CD4-positive, alpha-beta T cell (primary cell): Measurements from ENCODE around the gene SFMBT2. TPM values are rescaled to one million over a fixed set of nuclear protein-coding genes. Genes with fewer than 3 reads are reported as not detected.

Experiments
- ATAC-seq: fragments of 200-7000 bp; cut with Tn5 transposase; one replicate; pipeline ENCODE4 v1.10.0; 2022; ENCODE audit warnings: mild to moderate bottlenecking; ENCODE audit not compliant: poor library complexity
- CTCF ChIA-PET: fragments of 350-600 bp; sonication (Branson Sonifier 250); formaldehyde crosslinking; loops from one replicate; lab custom pipeline; 2021; ENCODE audit warnings: antibody characterized with exemption, inconsistent platforms; lab: Charles Lee
- POLR2A ChIA-PET: fragments of 350-600 bp; sonication (Branson Sonifier 250); formaldehyde crosslinking; loops from one replicate; lab custom pipeline; 2021; ENCODE audit warnings: antibody characterized with exemption, inconsistent platforms; lab: Charles Lee
- DNase-seq, 14 experiments: peaks; one replicate each; pipeline ENCODE4 v3.0.0-alpha.2; 2013 to 2020; ENCODE audit warnings: mixed read lengths in 2 of 14
- H3K27ac ChIP-seq, 2 donors: one replicate each; pipeline versions ENCODE4 v1.5.1 to v1.7.0; 2013; ENCODE audit warnings: low read length in 2 of 2, low read depth in 1 of 2, mild to moderate bottlenecking in 1 of 2
- H3K27me3 ChIP-seq, 2 experiments: 1 replicate in 1 of 2; 2 replicates in 1 of 2; pipeline versions ENCODE4 v1.6.1 to v1.7.0; 2013; ENCODE audit warnings: low read length in 2 of 2, control low read depth in 1 of 2, mild to moderate bottlenecking in 1 of 2, moderate library complexity in 1 of 2; ENCODE audit not compliant: insufficient read depth in 2 of 2, control insufficient read depth in 1 of 2
- H3K36me3 ChIP-seq: one replicate; pipeline ENCODE4 v1.6.1; 2013; ENCODE audit warnings: low read length, control low read depth; ENCODE audit not compliant: insufficient read depth
- H3K4me1 ChIP-seq: one replicate; pipeline ENCODE4 v1.6.1; 2013; ENCODE audit warnings: low read length, control low read depth; ENCODE audit not compliant: insufficient read depth
- H3K4me3 ChIP-seq: one replicate; pipeline ENCODE4 v1.5.1; 2013; ENCODE audit warnings: mild to moderate bottlenecking, low read length, moderate library complexity
- H3K9me3 ChIP-seq, 2 experiments: 1 replicate in 1 of 2; 2 replicates in 1 of 2; pipeline versions ENCODE4 v1.6.1 to v1.7.0; 2013; ENCODE audit warnings: low read length in 2 of 2, mild to moderate bottlenecking in 2 of 2, control low read depth in 1 of 2, moderate library complexity in 1 of 2; ENCODE audit not compliant: control insufficient read depth in 1 of 2, insufficient read depth in 1 of 2
- H3K27ac Mint-ChIP-seq: one replicate; pipeline ENCODE4 v1.8.0; 2020; ENCODE audit warnings: mixed read lengths
- H3K27me3 Mint-ChIP-seq: one replicate; pipeline ENCODE4 v1.8.0; 2021; ENCODE audit warnings: mixed read lengths
- H3K36me3 Mint-ChIP-seq: one replicate; pipeline ENCODE4 v1.8.0; 2021; ENCODE audit warnings: low read depth, mixed read lengths
- H3K4me1 Mint-ChIP-seq: one replicate; pipeline ENCODE4 v1.8.0; 2021; ENCODE audit warnings: low read depth, mixed read lengths
- H3K4me3 Mint-ChIP-seq: one replicate; pipeline ENCODE4 v1.8.0; 2020; ENCODE audit warnings: mild to moderate bottlenecking, mixed read lengths
- H3K9me3 Mint-ChIP-seq: one replicate; pipeline ENCODE4 v1.8.0; 2020; ENCODE audit warnings: mixed read lengths
- CTCF ChIP-seq: fragments of 200-600 bp; IDR thresholded peaks from one replicate; pipeline ENCODE4 v1.8.0; 2022; ENCODE audit warnings: antibody characterized with exemption, mild to moderate bottlenecking
- intact Hi-C, 2 experiments: fragments of 100-400 bp; cut with DNase I in 1 of 2; cut with micrococcal nuclease in 1 of 2; formaldehyde crosslinking; loops; one replicate each; pipeline versions ENCODE4 v1.15.1 to v1.9.0; 2023 to 2025; cut with DNase I, micrococcal nuclease
- total RNA-seq, 174 experiments: library from RNA in 2 of 174; stranded (reverse) in 2 of 174; gene quantifications; one replicate each; pipeline ENCODE4 v1.2.3 and lab custom pipeline; 2021 to 2026

SFMBT2 gene
- total RNA-seq, 2 experiments from 2014 or later = 41.0 to 42.0 TPM

GRCh38 chr10:7282457-7282856, 128.4 kb downstream of the SFMBT2 start:
- intact Hi-C loops = no loop called here
- Histone ChIP-seq H3K4me3 (no peak overlapping the region), H3K27me3 (no peaks in the 10 kb centered on the region), H3K4me1 (peaks cover 2% of the 10 kb centered on the region), H3K9me3 (no peaks in the 10 kb centered on the region), H3K36me3 (peaks cover 16% of the 10 kb centered on the region), H3K27ac (no peak overlapping the region)
- Mint-ChIP-seq H3K27me3 (no peaks in the 10 kb centered on the region), H3K9me3 (no peaks in the 10 kb centered on the region), H3K4me3 (no peak overlapping the region), H3K4me1 (peaks cover 51% of the 10 kb centered on the region), H3K27ac (no peak overlapping the region), H3K36me3 (peaks cover 74% of the 10 kb centered on the region)
- ChIA-PET POLR2A (no interaction called here), CTCF (no interaction called here)
- DNase-seq (no peak), ATAC-seq (no peak)
- TF ChIP-seq CTCF = no peak

GRCh38 chr10:7281429-7281828, 129.4 kb downstream of the SFMBT2 start:
- peaks cover 16% of the 10 kb centered on the region for H3K36me3 ChIP-seq
- Mint-ChIP-seq H3K36me3 (peaks cover 79% of the 10 kb centered on the region), H3K27ac (no peak overlapping the region), H3K4me1 (peaks cover 53% of the 10 kb centered on the region), H3K27me3 (no peaks in the 10 kb centered on the region), H3K4me3 (no peak overlapping the region), H3K9me3 (no peaks in the 10 kb centered on the region)
- ATAC-seq = no peak
- no peaks in the 10 kb centered on the region for H3K9me3 ChIP-seq
- no peak for TF ChIP-seq CTCF
- H3K4me1 ChIP-seq = no peaks in the 10 kb centered on the region
- intact Hi-C loops = no loop called here
- ChIA-PET CTCF (no interaction called here), POLR2A (no interaction called here)
- no peaks in the 10 kb centered on the region for H3K27me3 ChIP-seq
- no peak for DNase-seq
- H3K27ac ChIP-seq = no peak overlapping the region
- no peak overlapping the region for H3K4me3 ChIP-seq

GRCh38 chr10:7279303-7279702, 131.5 kb downstream of the SFMBT2 start:
- Histone ChIP-seq H3K36me3 (peaks cover 27% of the 10 kb centered on the region), H3K4me3 (no peak overlapping the region), H3K27ac (no peak overlapping the region), H3K4me1 (peaks cover 3% of the 10 kb centered on the region), H3K9me3 (no peaks in the 10 kb centered on the region), H3K27me3 (no peaks in the 10 kb centered on the region)
- intact Hi-C loops = loop anchor here in 1 of 2 experiments (10.0 kb wide), 1 partner anchor 55 kb away; no protein-coding TSS in a partner anchor
- H3K4me1 Mint-ChIP-seq = peaks cover 50% of the 10 kb centered on the region
- ChIA-PET CTCF (no interaction called here), POLR2A (no interaction called here)
- H3K27me3 Mint-ChIP-seq = no peaks in the 10 kb centered on the region
- TF ChIP-seq CTCF = no peak
- no peak overlapping the region for H3K4me3 Mint-ChIP-seq
- no peaks in the 10 kb centered on the region for H3K9me3 Mint-ChIP-seq
- H3K36me3 Mint-ChIP-seq = peaks cover 82% of the 10 kb centered on the region
- DNase-seq = no peak
- H3K27ac Mint-ChIP-seq = peak overlapping the region; percentile 0
- no peak for ATAC-seq
